Lower lobe of right lung (tissue), 2 donors: ENCODE measurements around the gene DIS3L2. TPM values are rescaled to one million over a fixed set of nuclear protein-coding genes. Genes with fewer than 3 reads are reported as not detected.

Experiments
- ATAC-seq, 2 donors: fragments of 200-7000 bp; cut with Tn5 transposase; one replicate each; pipeline ENCODE4 v1.9.1; 2020 to 2022; ENCODE audit warnings: mild to moderate bottlenecking in 2 of 2, moderate library complexity in 2 of 2
- DNase-seq: peaks from one replicate; pipeline ENCODE4 v3.0.0-alpha.2; 2020
- H3K27ac ChIP-seq: fragments of 200-600 bp; one replicate; pipeline ENCODE4 v1.8.0; 2022
- H3K27me3 ChIP-seq: fragments of 200-600 bp; one replicate; pipeline ENCODE4 v1.8.0; 2022; ENCODE audit warnings: low read depth
- H3K36me3 ChIP-seq: fragments of 200-600 bp; one replicate; pipeline ENCODE4 v1.8.0; 2022; ENCODE audit warnings: mild to moderate bottlenecking
- H3K4me1 ChIP-seq: fragments of 200-600 bp; one replicate; pipeline ENCODE4 v1.8.0; 2022
- H3K4me3 ChIP-seq: fragments of 200-600 bp; one replicate; pipeline ENCODE4 v1.8.0; 2022; ENCODE audit warnings: mild to moderate bottlenecking
- H3K9me3 ChIP-seq: fragments of 200-600 bp; one replicate; pipeline ENCODE4 v1.8.0; 2022
- CTCF ChIP-seq: fragments of 200-600 bp; IDR thresholded peaks from one replicate; pipeline ENCODE4 v1.8.0; 2022; ENCODE audit warnings: antibody characterized with exemption, mild to moderate bottlenecking
- intact Hi-C: fragments of 100-400 bp; cut with DNase I; formaldehyde crosslinking; loops from one replicate; pipeline ENCODE4 v1.11.0; 2022
- total RNA-seq: library from RNA; stranded (reverse); fragmentation: NEBNext Ultra II Directional; extraction: Animal tissue kit (Norgen Biotek cat#: 25700); gene quantifications from one replicate; pipeline ENCODE4 v1.2.1, GENCODE V29; 2021
- donor health status: DM: no; HTN: yes; CAD: no; lungs with severe emphysema.

The DIS3L2 gene
- total RNA-seq, 1 donor from 2014 or later: 34.4 TPM

- intact Hi-C loops: no loop called here
- Histone ChIP-seq H3K9me3 (no peaks in the 10 kb centered on the region), H3K4me1 (no peaks in the 10 kb centered on the region), H3K27ac (no peak overlapping the region), H3K36me3 (peaks cover 6% of the 10 kb centered on the region), H3K27me3 (no peaks in the 10 kb centered on the region), H3K4me3 (no peak overlapping the region)
- ATAC-seq (no peak), DNase-seq (no peak)
- TF ChIP-seq CTCF: no peak
These were observed 176.0 kb downstream of the DIS3L2 start for GRCh38 chr2:232137356-232138147.

GRCh38 chr2:232138441-232138840, 176.9 kb downstream of the DIS3L2 start:
- no peak for DNase-seq
- H3K27ac ChIP-seq: no peak overlapping the region
- no peaks in the 10 kb centered on the region for H3K36me3 ChIP-seq
- H3K4me1 ChIP-seq: no peaks in the 10 kb centered on the region
- no peak for ATAC-seq
- intact Hi-C loops: no loop called here
- H3K4me3 ChIP-seq: no peak overlapping the region
- no peaks in the 10 kb centered on the region for H3K9me3 ChIP-seq
- H3K27me3 ChIP-seq: no peaks in the 10 kb centered on the region
- TF ChIP-seq CTCF: no peak

- ATAC-seq (no peak), DNase-seq (no peak)
- TF ChIP-seq CTCF: no peak
- Histone ChIP-seq H3K36me3 (no peaks in the 10 kb centered on the region), H3K9me3 (no peaks in the 10 kb centered on the region), H3K4me1 (no peaks in the 10 kb centered on the region), H3K4me3 (no peak overlapping the region), H3K27me3 (no peaks in the 10 kb centered on the region), H3K27ac (no peak overlapping the region)
- intact Hi-C loops: no loop called here
These were observed 177.7 kb downstream of the DIS3L2 start for GRCh38 chr2:232139171-232139594.

GRCh38 chr2:232139786-232140562, 178.5 kb downstream of the DIS3L2 start:
- ATAC-seq: no peak
- no peak overlapping the region for H3K4me3 ChIP-seq
- DNase-seq: no peak
- peaks cover 6% of the 10 kb centered on the region for H3K36me3 ChIP-seq
- intact Hi-C loops: loop anchor here (10.0 kb wide), 1 partner anchor 215 kb away; the partner anchor contains the start of gene NPPC
- no peaks in the 10 kb centered on the region for H3K27me3 ChIP-seq
- no peak for TF ChIP-seq CTCF
- no peaks in the 10 kb centered on the region for H3K4me1 ChIP-seq
- no peaks in the 10 kb centered on the region for H3K9me3 ChIP-seq
- H3K27ac ChIP-seq: no peak overlapping the region

GRCh38 chr2:232141591-232141990, 180.1 kb downstream of the DIS3L2 start:
- Histone ChIP-seq H3K27ac (no peak overlapping the region), H3K4me1 (no peaks in the 10 kb centered on the region), H3K36me3 (peaks cover 6% of the 10 kb centered on the region), H3K9me3 (no peaks in the 10 kb centered on the region), H3K27me3 (no peaks in the 10 kb centered on the region), H3K4me3 (no peak overlapping the region)
- intact Hi-C loops: loop anchor here (10.0 kb wide), 1 partner anchor 217 kb away; the partner anchor contains the start of gene NPPC
- TF ChIP-seq CTCF: no peak
- ATAC-seq (no peak), DNase-seq (no peak)
